Measurements from ENCODE around the gene INPP4B.
"Not testable (repeated sequence)": the region's sequence is repeated elsewhere in the genome, so short reads cannot be mapped to it uniquely, and the experiment has no call there.

INPP4B gene

GRCh38 chr4:142423861-142424260 lies 422.2 kb downstream of the INPP4B start:
- DNase-seq (ENCODE audit: extremely low read depth in 1 of 2, low read depth in 1 of 2), result no peak

- no peak for DNase-seq (ENCODE audit: extremely low read depth in 1 of 2, low read depth in 1 of 2)
Observed at GRCh38 chr4:142420311-142421095, 425.6 kb downstream of the INPP4B start.

GRCh38 chr4:142419712-142420111 lies 426.4 kb downstream of the INPP4B start:
- DNase-seq (ENCODE audit: extremely low read depth in 1 of 2, low read depth in 1 of 2), result no peak

GRCh38 chr4:142418697-142419096 lies 427.4 kb downstream of the INPP4B start:
- no peak for DNase-seq (ENCODE audit: extremely low read depth in 1 of 2, low read depth in 1 of 2)

GRCh38 chr4:142416711-142417275 lies 429.3 kb downstream of the INPP4B start:
- no peak for DNase-seq (ENCODE audit: extremely low read depth in 1 of 2, low read depth in 1 of 2)

GRCh38 chr4:142416121-142416520 lies 430.0 kb downstream of the INPP4B start:
- no peak for DNase-seq (ENCODE audit: extremely low read depth in 1 of 2, low read depth in 1 of 2)

- DNase-seq (ENCODE audit: extremely low read depth in 1 of 2, low read depth in 1 of 2), result no peak
Observed at GRCh38 chr4:142414366-142414990, 431.6 kb downstream of the INPP4B start.

GRCh38 chr4:142413485-142413884 lies 432.6 kb downstream of the INPP4B start:
- DNase-seq (ENCODE audit: extremely low read depth in 1 of 2, low read depth in 1 of 2), result no peak

GRCh38 chr4:142411993-142412392 lies 434.1 kb downstream of the INPP4B start:
- no peak for DNase-seq (ENCODE audit: extremely low read depth in 1 of 2, low read depth in 1 of 2)

- no peak for DNase-seq (ENCODE audit: extremely low read depth in 1 of 2, low read depth in 1 of 2)
Observed at GRCh38 chr4:142408003-142408441, 438.1 kb downstream of the INPP4B start.

- DNase-seq (ENCODE audit: extremely low read depth in 1 of 2, low read depth in 1 of 2), result no peak
Observed at GRCh38 chr4:142407596-142407995, 438.5 kb downstream of the INPP4B start.

GRCh38 chr4:142406917-142407501 lies 439.1 kb downstream of the INPP4B start:
- DNase-seq (ENCODE audit: extremely low read depth in 1 of 2, low read depth in 1 of 2), result no peak

- no peak for DNase-seq (ENCODE audit: extremely low read depth in 1 of 2, low read depth in 1 of 2)
Observed at GRCh38 chr4:142406499-142406835, 439.6 kb downstream of the INPP4B start.

GRCh38 chr4:142405695-142406498 lies 440.2 kb downstream of the INPP4B start:
- DNase-seq (ENCODE audit: extremely low read depth in 1 of 2, low read depth in 1 of 2), result no peak

- DNase-seq (ENCODE audit: extremely low read depth in 1 of 2, low read depth in 1 of 2), result peak; percentile 17 to 48
Observed at GRCh38 chr4:142405021-142405694, 440.9 kb downstream of the INPP4B start.

GRCh38 chr4:142404191-142404611 lies 441.9 kb downstream of the INPP4B start:
- peak; percentile 31 to 56 for DNase-seq (ENCODE audit: extremely low read depth in 1 of 2, low read depth in 1 of 2)

GRCh38 chr4:142402900-142403299 lies 443.2 kb downstream of the INPP4B start:
- DNase-seq (ENCODE audit: extremely low read depth in 1 of 2, low read depth in 1 of 2), result no peak

GRCh38 chr4:142402156-142402555 lies 443.9 kb downstream of the INPP4B start:
- no peak for DNase-seq (ENCODE audit: extremely low read depth in 1 of 2, low read depth in 1 of 2)

GRCh38 chr4:142397364-142397991 lies 448.6 kb downstream of the INPP4B start:
- not testable (repeated sequence) for DNase-seq (ENCODE audit: extremely low read depth in 1 of 2, low read depth in 1 of 2)

- DNase-seq (ENCODE audit: extremely low read depth in 1 of 2, low read depth in 1 of 2), result no peak
Observed at GRCh38 chr4:142396279-142396678, 449.8 kb downstream of the INPP4B start.
